ENCODE measurements around the gene UHRF2. TPM values are rescaled to one million over a fixed set of nuclear protein-coding genes. Genes with fewer than 3 reads are reported as not detected.

The UHRF2 gene
- total and polyA plus RNA-seq, 2 of the 13 experiments (the other 11 are each of a cell fraction or from before 2014, with no cell fraction given) = 42.1 to 44.2 TPM

DNA sequence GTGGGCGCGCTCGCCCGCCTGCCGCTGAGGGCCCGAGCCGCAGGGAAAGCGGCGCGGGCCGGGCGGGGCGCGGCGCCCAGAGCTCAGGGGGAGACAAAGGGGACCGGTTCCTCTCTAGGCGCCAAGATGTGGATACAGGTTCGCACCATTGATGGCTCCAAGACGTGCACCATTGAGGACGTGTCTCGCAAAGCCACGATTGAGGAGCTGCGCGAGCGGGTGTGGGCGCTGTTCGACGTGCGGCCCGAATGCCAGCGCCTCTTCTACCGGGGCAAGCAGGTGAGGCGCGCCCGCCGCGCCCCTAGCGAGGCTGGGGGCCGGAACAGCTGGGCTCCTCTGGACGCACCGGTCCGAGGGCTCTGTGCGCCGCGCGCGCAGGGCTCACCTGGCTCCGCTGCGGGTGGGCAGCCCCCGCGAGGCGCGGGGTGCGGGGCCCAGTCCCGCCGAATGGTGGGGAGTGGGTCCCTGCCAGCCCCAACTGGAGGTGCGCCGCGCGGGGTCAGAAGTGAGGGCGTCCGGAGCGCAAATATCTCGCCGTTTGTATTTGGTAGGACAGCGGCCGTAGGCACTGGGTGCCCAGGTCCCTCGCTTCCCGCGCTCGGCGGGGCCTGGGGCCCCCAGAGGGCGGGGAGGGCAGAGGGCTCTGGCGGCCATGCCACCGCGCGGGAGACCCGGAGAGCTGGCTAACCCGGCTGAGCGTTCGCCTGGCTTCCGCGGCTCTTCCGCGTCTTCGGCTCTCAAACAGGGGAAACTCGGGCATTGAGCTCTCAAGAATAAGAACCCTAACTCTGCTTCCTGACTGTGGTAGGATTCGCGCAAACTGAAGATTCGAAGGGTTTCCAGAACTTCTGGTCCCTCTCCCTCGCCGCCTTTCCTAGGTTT is 607 bp downstream of the UHRF2 start (continued):
- TF ChIP-seq, protein P1, sequence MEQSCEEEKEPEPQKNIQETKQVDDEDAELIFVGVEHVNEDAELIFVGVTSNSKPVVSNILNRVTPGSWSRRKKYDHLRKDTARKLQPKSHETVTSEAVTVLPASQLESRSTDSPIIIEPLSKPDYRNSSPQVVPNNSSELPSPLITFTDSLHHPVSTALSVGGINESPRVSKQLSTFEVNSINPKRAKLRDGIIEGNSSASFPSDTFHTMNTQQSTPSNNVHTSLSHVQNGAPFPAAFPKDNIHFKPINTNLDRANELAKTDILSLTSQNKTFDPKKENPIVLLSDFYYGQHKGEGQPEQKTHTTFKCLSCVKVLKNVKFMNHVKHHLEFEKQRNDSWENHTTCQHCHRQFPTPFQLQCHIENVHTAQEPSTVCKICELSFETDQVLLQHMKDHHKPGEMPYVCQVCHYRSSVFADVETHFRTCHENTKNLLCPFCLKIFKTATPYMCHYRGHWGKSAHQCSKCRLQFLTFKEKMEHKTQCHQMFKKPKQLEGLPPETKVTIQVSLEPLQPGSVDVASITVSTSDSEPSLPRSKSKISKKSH (CRISPR knock-in tag; IDR thresholded peaks at IDR 0.05; ENCODE audit: borderline replicate concordance) = no peak
- TF ChIP-seq PHF8 (CRISPR knock-in tag; IDR thresholded peaks at IDR 0.05) = peak; percentile 67
- no peak for TF ChIP-seq REXO4 (CRISPR knock-in tag; IDR thresholded peaks at IDR 0.05; ENCODE audit: borderline replicate concordance)
- TF ChIP-seq, protein P2, sequence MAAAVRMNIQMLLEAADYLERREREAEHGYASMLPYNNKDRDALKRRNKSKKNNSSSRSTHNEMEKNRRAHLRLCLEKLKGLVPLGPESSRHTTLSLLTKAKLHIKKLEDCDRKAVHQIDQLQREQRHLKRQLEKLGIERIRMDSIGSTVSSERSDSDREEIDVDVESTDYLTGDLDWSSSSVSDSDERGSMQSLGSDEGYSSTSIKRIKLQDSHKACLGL (CRISPR knock-in tag; IDR thresholded peaks at IDR 0.05) = peak; percentile 45; the same call in 1 of the 2 replicates
- peak; percentile 31; the same call in 1 of the 2 replicates for TF ChIP-seq KDM5B (CRISPR knock-in tag; IDR thresholded peaks at IDR 0.05; ENCODE audit: borderline replicate concordance)
- TF ChIP-seq MNT (IDR thresholded peaks at IDR 0.05) = no peak
- TF ChIP-seq ZNF576 (CRISPR knock-in tag; IDR thresholded peaks at IDR 0.05) = no peak
- TF ChIP-seq, protein P3, sequence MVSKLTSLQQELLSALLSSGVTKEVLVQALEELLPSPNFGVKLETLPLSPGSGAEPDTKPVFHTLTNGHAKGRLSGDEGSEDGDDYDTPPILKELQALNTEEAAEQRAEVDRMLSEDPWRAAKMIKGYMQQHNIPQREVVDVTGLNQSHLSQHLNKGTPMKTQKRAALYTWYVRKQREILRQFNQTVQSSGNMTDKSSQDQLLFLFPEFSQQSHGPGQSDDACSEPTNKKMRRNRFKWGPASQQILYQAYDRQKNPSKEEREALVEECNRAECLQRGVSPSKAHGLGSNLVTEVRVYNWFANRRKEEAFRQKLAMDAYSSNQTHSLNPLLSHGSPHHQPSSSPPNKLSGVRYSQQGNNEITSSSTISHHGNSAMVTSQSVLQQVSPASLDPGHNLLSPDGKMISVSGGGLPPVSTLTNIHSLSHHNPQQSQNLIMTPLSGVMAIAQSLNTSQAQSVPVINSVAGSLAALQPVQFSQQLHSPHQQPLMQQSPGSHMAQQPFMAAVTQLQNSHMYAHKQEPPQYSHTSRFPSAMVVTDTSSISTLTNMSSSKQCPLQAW (CRISPR knock-in tag; IDR thresholded peaks at IDR 0.05) = 0 out of 2 replicates have a peak, but pooled peaks have one; percentile 36
- no peak for TF ChIP-seq ZNF782 (CRISPR knock-in tag; IDR thresholded peaks at IDR 0.05; ENCODE audit: borderline replicate concordance)
- no peak for TF ChIP-seq LCORL (IDR thresholded peaks at IDR 0.05)
- 0 out of 2 replicates have a peak, but pooled peaks have one; percentile 35 for TF ChIP-seq LCORL (CRISPR knock-in tag; IDR thresholded peaks at IDR 0.05)
- TF ChIP-seq CTCF (CRISPR knock-in tag; IDR thresholded peaks at IDR 0.05) = peak; percentile 2; the same call in 1 of the 2 replicates
- TF ChIP-seq, protein P4, sequence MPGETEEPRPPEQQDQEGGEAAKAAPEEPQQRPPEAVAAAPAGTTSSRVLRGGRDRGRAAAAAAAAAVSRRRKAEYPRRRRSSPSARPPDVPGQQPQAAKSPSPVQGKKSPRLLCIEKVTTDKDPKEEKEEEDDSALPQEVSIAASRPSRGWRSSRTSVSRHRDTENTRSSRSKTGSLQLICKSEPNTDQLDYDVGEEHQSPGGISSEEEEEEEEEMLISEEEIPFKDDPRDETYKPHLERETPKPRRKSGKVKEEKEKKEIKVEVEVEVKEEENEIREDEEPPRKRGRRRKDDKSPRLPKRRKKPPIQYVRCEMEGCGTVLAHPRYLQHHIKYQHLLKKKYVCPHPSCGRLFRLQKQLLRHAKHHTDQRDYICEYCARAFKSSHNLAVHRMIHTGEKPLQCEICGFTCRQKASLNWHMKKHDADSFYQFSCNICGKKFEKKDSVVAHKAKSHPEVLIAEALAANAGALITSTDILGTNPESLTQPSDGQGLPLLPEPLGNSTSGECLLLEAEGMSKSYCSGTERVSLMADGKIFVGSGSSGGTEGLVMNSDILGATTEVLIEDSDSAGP (CRISPR knock-in tag; IDR thresholded peaks at IDR 0.05; ENCODE audit: borderline replicate concordance) = no peak
- TF ChIP-seq ZFP36 (IDR thresholded peaks at IDR 0.05; ENCODE audit: borderline replicate concordance, low read depth, low read length, partially characterized antibody) = no peak
- no peak for TF ChIP-seq EP300 (IDR thresholded peaks at IDR 0.05; ENCODE audit: low read depth in 2 of 2, low read length in 2 of 2)
- no peak for TF ChIP-seq EP300 (CRISPR knock-in tag; IDR thresholded peaks at IDR 0.05; ENCODE audit: borderline replicate concordance)
- 0 out of 2 replicates have a peak, but pooled peaks have one; percentile 3 for TF ChIP-seq RXRA (CRISPR knock-in tag; IDR thresholded peaks at IDR 0.05)
- no peak for TF ChIP-seq ZNF607 (CRISPR knock-in tag; IDR thresholded peaks at IDR 0.05; ENCODE audit: borderline replicate concordance)
- TF ChIP-seq HNF4A (CRISPR knock-in tag; IDR thresholded peaks at IDR 0.05) = no peak
